ENCODE results near the gene VWA8.
"Not testable (repeated sequence)": the region's sequence is repeated elsewhere in the genome, so short reads cannot be mapped to it uniquely, and the experiment has no call there.

VWA8 gene

GRCh38 chr13:41928323-41928722, 32.6 kb downstream of the VWA8 start:
- no peak for DNase-seq (ENCODE audit: low read depth in 1 of 2, low spot score in 1 of 2)

DNA sequence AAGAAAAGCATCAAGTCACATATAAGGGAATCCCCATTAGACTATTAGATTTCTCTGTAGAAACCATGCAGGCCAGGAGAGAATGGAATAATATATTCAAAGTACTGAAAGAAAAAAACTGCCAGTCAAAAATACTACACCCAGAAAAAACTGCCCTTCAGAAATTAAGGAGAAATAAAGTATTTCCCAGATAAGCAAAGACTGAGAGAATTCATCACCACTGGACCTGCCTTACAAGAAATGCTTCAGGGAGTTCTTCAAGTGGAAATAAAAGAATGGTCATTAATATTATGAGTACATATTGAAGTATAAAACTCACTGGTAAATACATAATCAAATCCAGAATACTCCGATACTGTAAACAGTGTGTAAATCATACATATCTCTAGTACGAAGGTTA, 35.9 kb downstream of the VWA8 start:
- DNase-seq (ENCODE audit: low read depth in 1 of 2, low spot score in 1 of 2), result no peak

- DNase-seq (ENCODE audit: low read depth in 1 of 2, low spot score in 1 of 2), result not testable (repeated sequence)
Measured at GRCh38 chr13:41922894-41923293, 38.0 kb downstream of the VWA8 start.

- no peak for DNase-seq (ENCODE audit: low read depth in 1 of 2, low spot score in 1 of 2)
Measured at GRCh38 chr13:41919741-41920487, 41.0 kb downstream of the VWA8 start.

- DNase-seq (ENCODE audit: low read depth in 1 of 2, low spot score in 1 of 2), result no peak
Measured at GRCh38 chr13:41919031-41919740, 41.7 kb downstream of the VWA8 start.

GRCh38 chr13:41917641-41918040, 43.3 kb downstream of the VWA8 start:
- DNase-seq (ENCODE audit: low read depth in 1 of 2, low spot score in 1 of 2), result peak in 1 of 2 donors; percentile 20

GRCh38 chr13:41916173-41916954, 44.5 kb downstream of the VWA8 start:
- DNase-seq (ENCODE audit: low read depth in 1 of 2, low spot score in 1 of 2), result peak in 1 of 2 donors; percentile 33

- DNase-seq (ENCODE audit: low read depth in 1 of 2, low spot score in 1 of 2), result no peak
Measured at GRCh38 chr13:41915081-41915480, 45.8 kb downstream of the VWA8 start.

DNA sequence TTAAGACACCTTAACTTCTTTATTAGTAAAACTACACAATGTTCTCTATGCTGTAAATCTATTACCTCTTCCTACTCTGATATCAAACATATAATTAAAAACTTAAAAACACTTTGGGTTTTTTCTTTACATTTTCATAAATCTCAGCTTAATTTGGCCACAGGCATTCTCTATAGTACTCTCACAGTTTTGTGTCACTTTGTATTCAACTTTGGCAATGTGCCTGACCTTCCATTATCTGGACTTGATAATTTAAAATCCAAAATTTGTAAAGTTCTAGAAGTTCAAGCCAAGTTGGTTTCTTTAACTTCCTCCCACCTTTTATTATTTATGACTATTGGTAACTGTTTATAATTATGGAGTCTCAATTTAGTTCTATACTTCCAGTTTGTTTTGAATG, 46.4 kb downstream of the VWA8 start:
- DNase-seq (ENCODE audit: low read depth in 1 of 2, low spot score in 1 of 2), result no peak

GRCh38 chr13:41909506-41909905, 51.4 kb downstream of the VWA8 start:
- DNase-seq (ENCODE audit: low read depth in 1 of 2, low spot score in 1 of 2), result no peak

- DNase-seq (ENCODE audit: low read depth in 1 of 2, low spot score in 1 of 2), result no peak
Measured at GRCh38 chr13:41905600-41906254, 55.2 kb downstream of the VWA8 start.

DNA sequence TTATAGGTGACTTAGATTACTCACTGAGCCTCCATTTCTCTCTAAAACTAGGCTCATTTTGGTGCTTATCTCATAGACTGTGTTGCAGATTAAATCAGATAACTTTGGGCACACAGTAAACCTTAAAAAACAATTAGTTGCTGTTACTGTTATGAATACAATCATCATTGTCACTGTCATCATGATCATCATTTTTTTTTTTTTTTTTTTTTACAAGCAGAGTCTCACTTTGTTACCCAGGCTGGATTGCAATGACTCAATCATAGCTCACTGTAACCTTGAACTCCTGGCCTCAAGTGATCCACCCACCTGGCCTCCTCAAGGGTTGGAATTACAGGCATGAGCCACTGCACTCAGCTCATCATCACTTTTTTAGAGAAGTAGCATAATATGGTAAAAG, 60.0 kb downstream of the VWA8 start:
- DNase-seq (ENCODE audit: low read depth in 1 of 2, low spot score in 1 of 2), result no peak

- not testable (repeated sequence) for DNase-seq (ENCODE audit: low read depth in 1 of 2, low spot score in 1 of 2)
Measured at GRCh38 chr13:41898411-41898810, 62.5 kb downstream of the VWA8 start.

DNA sequence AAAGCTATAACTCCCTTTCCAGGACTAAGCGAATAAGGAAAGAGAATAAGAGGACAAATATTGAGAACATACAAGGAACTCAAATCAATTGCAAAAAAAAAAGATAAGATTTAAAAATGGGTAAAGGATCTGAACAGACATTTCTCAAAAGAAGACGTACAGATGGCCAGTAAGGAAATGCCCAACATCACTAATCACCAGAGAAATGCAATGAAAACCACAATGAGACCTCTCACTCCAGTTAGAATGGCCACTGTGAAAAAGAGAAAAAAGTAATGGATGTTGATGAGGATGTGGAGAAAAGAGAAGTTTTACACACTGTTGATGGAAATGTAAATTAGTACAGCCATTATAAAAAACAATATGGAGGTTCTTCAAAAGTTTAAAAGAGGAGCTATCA, 63.8 kb downstream of the VWA8 start:
- no peak for DNase-seq (ENCODE audit: low read depth in 1 of 2, low spot score in 1 of 2)

DNA sequence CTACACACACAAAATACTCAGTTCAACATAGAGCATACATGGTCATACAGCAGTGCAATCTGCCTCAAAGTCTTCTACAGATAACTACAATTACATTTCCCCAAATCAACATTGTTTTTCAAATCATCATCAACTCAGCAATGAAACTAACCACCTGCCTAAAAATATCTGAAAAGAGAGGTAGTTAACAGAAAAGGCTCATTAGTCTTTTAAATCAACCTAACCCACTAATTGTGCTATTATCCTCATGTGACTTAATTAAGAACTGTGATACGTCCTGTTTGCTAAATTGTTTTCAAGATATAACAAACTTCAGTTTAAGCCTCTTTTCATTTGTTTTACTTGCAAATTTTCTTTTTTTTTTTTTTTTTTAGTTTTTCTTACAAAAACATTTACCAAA, 65.4 kb downstream of the VWA8 start:
- no peak for DNase-seq (ENCODE audit: low read depth in 1 of 2, low spot score in 1 of 2)

DNA sequence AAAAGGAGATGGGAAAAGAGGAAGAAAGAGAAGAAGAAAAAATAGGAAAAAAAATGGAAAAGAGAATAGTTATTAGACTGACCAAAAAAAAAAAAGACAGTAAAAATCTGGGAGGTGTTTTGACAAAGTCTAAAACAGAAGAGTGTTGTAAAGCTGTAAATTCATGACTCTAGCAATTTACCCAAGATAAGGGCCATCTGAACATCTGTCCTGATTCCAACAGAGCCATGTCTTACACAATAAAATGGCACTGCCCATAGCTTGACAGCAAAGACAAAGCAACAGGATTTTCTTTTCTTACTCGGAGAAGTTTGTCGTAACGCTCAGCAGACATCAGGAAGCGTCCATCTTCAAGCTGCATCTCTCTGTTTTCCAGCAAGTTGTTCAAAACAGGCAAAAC, 69.8 kb downstream of the VWA8 start:
- DNase-seq (ENCODE audit: low read depth in 1 of 2, low spot score in 1 of 2), result no peak

- DNase-seq (ENCODE audit: low read depth in 1 of 2, low spot score in 1 of 2), result no peak
Measured at GRCh38 chr13:41883147-41883546, 77.8 kb downstream of the VWA8 start.

DNA sequence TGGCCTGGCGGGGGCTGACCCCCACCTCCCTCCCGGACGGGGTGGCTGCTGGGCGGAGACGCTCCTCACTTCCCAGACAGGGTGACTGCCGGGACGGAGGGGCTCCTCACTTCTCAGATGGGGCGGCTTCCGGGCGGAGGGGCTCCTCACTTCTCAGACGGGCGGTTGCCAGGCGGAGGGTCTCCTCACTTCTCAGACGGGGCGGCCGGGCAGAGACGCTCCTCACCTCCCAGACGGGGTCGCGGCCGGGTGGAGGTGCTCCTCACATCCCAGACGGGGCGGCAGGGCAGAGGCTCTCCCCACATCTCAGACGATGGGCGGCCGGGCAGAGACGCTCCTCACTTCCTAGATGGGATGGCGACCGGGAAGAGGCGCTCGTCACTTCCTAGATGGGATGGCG, 79.0 kb downstream of the VWA8 start:
- not testable (repeated sequence) for DNase-seq (ENCODE audit: low read depth in 1 of 2, low spot score in 1 of 2)

DNA sequence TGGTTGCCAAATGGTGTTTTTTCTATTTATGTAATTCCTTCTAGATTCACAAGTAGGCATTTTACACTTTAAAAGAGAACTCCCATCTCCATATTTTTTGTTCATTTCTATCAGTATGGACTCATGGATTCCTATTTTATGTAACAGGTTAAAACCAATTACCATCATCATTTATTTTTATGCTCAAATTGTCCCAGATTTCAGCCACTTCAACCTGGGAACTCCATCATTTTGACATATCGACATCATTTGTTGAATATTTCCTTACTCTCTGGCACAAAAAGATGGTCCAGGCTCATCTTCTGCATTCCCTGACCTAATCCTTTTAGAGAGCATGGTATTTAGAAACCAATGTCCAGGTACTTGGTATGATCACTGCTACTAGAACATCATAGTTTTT, 79.9 kb downstream of the VWA8 start:
- DNase-seq (ENCODE audit: low read depth in 1 of 2, low spot score in 1 of 2), result no peak

- no peak for DNase-seq (ENCODE audit: low read depth in 1 of 2, low spot score in 1 of 2)
Measured at GRCh38 chr13:41864658-41865057, 96.3 kb downstream of the VWA8 start.

DNA sequence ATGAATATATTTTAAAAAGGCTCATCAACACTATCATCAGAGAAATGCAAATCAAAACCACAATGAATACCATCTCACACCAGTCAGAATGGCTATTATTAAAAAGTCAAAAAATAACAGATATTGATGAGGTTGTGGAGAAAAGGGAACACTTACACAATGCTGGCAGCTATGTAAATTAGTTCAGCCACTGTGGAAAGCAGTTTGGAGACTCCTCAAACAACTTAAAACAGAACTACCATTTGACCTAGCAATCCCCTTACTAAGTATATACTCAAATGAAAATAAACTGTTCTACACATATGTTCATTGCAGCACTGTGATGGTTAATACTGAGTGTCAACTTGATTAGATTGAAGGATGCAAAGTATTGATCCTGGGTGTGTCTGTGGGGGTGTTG, 98.2 kb downstream of the VWA8 start:
- DNase-seq (ENCODE audit: low read depth in 1 of 2, low spot score in 1 of 2), result not testable (repeated sequence)
